ENCODE data around the gene RIMS4. TPM values are rescaled to one million over a fixed set of nuclear protein-coding genes. Genes with fewer than 3 reads are reported as not detected.

RIMS4 gene
- total RNA-seq, 2 experiments from 2014 or later = not detected

- no peak overlapping the region for H3K27ac ChIP-seq (ENCODE audit: low read depth in 1 of 2, low read length in 2 of 2)
- H3K4me3 ChIP-seq (ENCODE audit: low read length) = no peak overlapping the region
- CTCF ChIA-PET = no interaction called here
- Mint-ChIP-seq H3K9me3 (no peaks in the 10 kb centered on the region), H3K27me3 (peaks cover 18% of the 10 kb centered on the region), H3K36me3 (ENCODE audit: low read depth) (no peaks in the 10 kb centered on the region), H3K4me1 (ENCODE audit: low read depth) (no peaks in the 10 kb centered on the region), H3K27ac (no peak overlapping the region), H3K4me3 (no peak overlapping the region)
- no peaks in the 10 kb centered on the region for H3K9me3 ChIP-seq (ENCODE audit: control insufficient read depth in 1 of 2, insufficient read depth in 1 of 2, low read length in 2 of 2)
- H3K36me3 ChIP-seq (ENCODE audit: insufficient read depth, low read length) = no peaks in the 10 kb centered on the region
- intact Hi-C loops (cut with DNase I, micrococcal nuclease) = no loop called here
- H3K27me3 ChIP-seq (ENCODE audit: control insufficient read depth in 1 of 2, insufficient read depth in 2 of 2, low read length in 2 of 2) = peaks cover 0 to 4% of the 10 kb centered on the region in 2 experiments
- no peak for TF ChIP-seq CTCF (IDR thresholded peaks at IDR 0.05)
- no peak for ATAC-seq (ENCODE audit: poor library complexity)
- H3K4me1 ChIP-seq (ENCODE audit: insufficient read depth, low read length) = no peaks in the 10 kb centered on the region
- POLR2A ChIA-PET = no interaction called here
- DNase-seq = no peak
Observed at GRCh38 chr20:44769481-44769863, 40.9 kb downstream of the RIMS4 start.

- H3K4me3 Mint-ChIP-seq = no peak overlapping the region
- Histone ChIP-seq H3K4me3 (ENCODE audit: low read length) (no peak overlapping the region), H3K4me1 (ENCODE audit: insufficient read depth, low read length) (no peaks in the 10 kb centered on the region), H3K27me3 (ENCODE audit: control insufficient read depth in 1 of 2, insufficient read depth in 2 of 2, low read length in 2 of 2) (peaks cover 0 to 4% of the 10 kb centered on the region in 2 experiments), H3K36me3 (ENCODE audit: insufficient read depth, low read length) (no peaks in the 10 kb centered on the region), H3K27ac (ENCODE audit: low read depth in 1 of 2, low read length in 2 of 2) (no peak overlapping the region), H3K9me3 (ENCODE audit: control insufficient read depth in 1 of 2, insufficient read depth in 1 of 2, low read length in 2 of 2) (no peaks in the 10 kb centered on the region)
- intact Hi-C loops (cut with DNase I, micrococcal nuclease) = no loop called here
- H3K4me1 Mint-ChIP-seq (ENCODE audit: low read depth) = no peaks in the 10 kb centered on the region
- ChIA-PET CTCF (no interaction called here), POLR2A (no interaction called here)
- ATAC-seq (ENCODE audit: poor library complexity) = no peak
- no peaks in the 10 kb centered on the region for H3K36me3 Mint-ChIP-seq (ENCODE audit: low read depth)
- no peak overlapping the region for H3K27ac Mint-ChIP-seq
- no peaks in the 10 kb centered on the region for H3K9me3 Mint-ChIP-seq
- no peak for DNase-seq
- TF ChIP-seq CTCF (IDR thresholded peaks at IDR 0.05) = no peak
- peaks cover 18% of the 10 kb centered on the region for H3K27me3 Mint-ChIP-seq
Observed at GRCh38 chr20:44768854-44769480, 41.4 kb downstream of the RIMS4 start.

- H3K36me3 Mint-ChIP-seq (ENCODE audit: low read depth) = no peaks in the 10 kb centered on the region
- H3K4me3 Mint-ChIP-seq = no peak overlapping the region
- Histone ChIP-seq H3K27ac (ENCODE audit: low read depth in 1 of 2, low read length in 2 of 2) (no peak overlapping the region), H3K27me3 (ENCODE audit: control insufficient read depth in 1 of 2, insufficient read depth in 2 of 2, low read length in 2 of 2) (peaks cover 0 to 2% of the 10 kb centered on the region in 2 experiments), H3K4me3 (ENCODE audit: low read length) (no peak overlapping the region), H3K9me3 (ENCODE audit: control insufficient read depth in 1 of 2, insufficient read depth in 1 of 2, low read length in 2 of 2) (no peaks in the 10 kb centered on the region), H3K36me3 (ENCODE audit: insufficient read depth, low read length) (no peaks in the 10 kb centered on the region), H3K4me1 (ENCODE audit: insufficient read depth, low read length) (no peaks in the 10 kb centered on the region)
- no peak overlapping the region for H3K27ac Mint-ChIP-seq
- ATAC-seq (ENCODE audit: poor library complexity) (no peak), DNase-seq (no peak)
- no peaks in the 10 kb centered on the region for H3K9me3 Mint-ChIP-seq
- CTCF ChIA-PET = no interaction called here
- H3K27me3 Mint-ChIP-seq = peaks cover 18% of the 10 kb centered on the region
- POLR2A ChIA-PET = no interaction called here
- no peaks in the 10 kb centered on the region for H3K4me1 Mint-ChIP-seq (ENCODE audit: low read depth)
- intact Hi-C loops (cut with DNase I, micrococcal nuclease) = no loop called here
- no peak for TF ChIP-seq CTCF (IDR thresholded peaks at IDR 0.05)
Observed at GRCh38 chr20:44768256-44768655, 42.1 kb downstream of the RIMS4 start.
